ENCODE data around the gene CKS2.

CKS2 gene

DNA sequence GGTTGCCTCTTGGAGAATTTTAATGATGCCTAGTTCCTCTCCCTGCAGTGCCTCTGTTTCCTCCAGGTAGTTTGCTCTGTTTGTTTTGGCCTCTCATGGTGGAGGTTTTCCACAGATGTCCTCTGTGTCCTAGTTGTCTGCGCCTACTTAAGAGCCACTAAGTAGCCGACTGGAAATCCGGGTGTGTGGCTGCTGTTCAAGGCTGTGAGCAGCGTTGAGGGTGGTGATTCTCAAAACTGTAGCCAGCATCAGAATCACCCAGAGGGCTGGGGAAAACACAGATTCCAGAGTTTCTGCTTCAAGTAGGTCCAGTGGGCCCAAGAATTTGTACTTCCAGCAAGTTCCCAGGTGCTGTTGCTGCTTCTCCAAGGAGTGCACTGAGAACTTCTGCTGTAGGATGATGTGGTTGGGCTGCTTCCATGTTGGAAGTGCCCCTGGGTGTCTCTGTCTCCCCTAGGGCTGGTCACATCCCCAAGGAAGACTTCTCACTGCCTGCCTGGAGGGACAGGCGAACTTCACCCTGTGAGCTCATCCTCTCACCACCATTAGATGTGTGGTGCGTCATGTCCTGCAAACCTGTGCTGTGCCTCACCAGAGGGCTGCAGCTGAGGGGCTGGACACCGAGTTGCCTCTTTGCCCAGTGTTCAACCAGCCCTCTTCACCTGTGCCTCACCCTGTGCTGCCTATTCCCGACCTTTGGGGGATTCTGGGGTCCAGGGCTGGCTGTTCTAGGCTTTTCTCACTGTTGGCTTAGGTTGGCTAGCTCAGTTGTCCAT lies 42.1 kb downstream of the CKS2 start:
- no peak for DNase-seq (ENCODE audit: extremely low read depth, insufficient read length)
- H3K27me3 ChIP-seq (replicated peaks; ENCODE audit: control insufficient read depth, insufficient read depth, low read length): no peaks in the 10 kb centered on the region
- H3K36me3 ChIP-seq (ENCODE audit: control insufficient read depth, insufficient read depth, low read length): peaks cover 45% of the 10 kb centered on the region
- TF ChIP-seq, protein P1, sequence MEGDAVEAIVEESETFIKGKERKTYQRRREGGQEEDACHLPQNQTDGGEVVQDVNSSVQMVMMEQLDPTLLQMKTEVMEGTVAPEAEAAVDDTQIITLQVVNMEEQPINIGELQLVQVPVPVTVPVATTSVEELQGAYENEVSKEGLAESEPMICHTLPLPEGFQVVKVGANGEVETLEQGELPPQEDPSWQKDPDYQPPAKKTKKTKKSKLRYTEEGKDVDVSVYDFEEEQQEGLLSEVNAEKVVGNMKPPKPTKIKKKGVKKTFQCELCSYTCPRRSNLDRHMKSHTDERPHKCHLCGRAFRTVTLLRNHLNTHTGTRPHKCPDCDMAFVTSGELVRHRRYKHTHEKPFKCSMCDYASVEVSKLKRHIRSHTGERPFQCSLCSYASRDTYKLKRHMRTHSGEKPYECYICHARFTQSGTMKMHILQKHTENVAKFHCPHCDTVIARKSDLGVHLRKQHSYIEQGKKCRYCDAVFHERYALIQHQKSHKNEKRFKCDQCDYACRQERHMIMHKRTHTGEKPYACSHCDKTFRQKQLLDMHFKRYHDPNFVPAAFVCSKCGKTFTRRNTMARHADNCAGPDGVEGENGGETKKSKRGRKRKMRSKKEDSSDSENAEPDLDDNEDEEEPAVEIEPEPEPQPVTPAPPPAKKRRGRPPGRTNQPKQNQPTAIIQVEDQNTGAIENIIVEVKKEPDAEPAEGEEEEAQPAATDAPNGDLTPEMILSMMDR (IDR thresholded peaks at IDR 0.05; ENCODE audit: insufficient read depth, low read length, poor library complexity, severe bottlenecking): no peak
- no peak overlapping the region for H3K4me3 ChIP-seq (replicated peaks; ENCODE audit: low read depth, low read length)

DNA sequence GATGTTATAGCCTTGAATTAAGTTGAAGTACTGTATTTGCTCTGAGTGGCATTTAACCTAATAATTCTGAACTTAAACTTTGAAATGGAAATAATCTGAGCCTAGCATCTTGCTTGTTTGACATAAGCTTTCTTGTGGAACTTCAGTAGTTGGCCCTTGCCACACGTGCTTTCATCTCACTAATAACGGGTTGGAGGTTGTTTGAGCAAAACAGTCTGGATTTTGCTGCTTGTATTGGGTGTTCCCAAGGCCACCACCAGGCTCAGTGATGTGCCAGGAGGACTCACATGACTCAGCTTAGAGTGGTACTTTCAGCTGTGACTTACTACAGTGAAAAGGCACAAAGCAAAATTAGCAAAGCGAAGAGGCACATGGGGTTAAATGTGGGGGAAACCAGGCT lies 43.0 kb downstream of the CKS2 start:
- no peak for DNase-seq (ENCODE audit: extremely low read depth, insufficient read length)
- H3K27me3 ChIP-seq (replicated peaks; ENCODE audit: control insufficient read depth, insufficient read depth, low read length): no peaks in the 10 kb centered on the region
- H3K4me3 ChIP-seq (replicated peaks; ENCODE audit: low read depth, low read length): no peak overlapping the region
- H3K36me3 ChIP-seq (ENCODE audit: control insufficient read depth, insufficient read depth, low read length): peaks cover 48% of the 10 kb centered on the region
- TF ChIP-seq, protein P1 (IDR thresholded peaks at IDR 0.05; ENCODE audit: insufficient read depth, low read length, poor library complexity, severe bottlenecking): no peak

DNA sequence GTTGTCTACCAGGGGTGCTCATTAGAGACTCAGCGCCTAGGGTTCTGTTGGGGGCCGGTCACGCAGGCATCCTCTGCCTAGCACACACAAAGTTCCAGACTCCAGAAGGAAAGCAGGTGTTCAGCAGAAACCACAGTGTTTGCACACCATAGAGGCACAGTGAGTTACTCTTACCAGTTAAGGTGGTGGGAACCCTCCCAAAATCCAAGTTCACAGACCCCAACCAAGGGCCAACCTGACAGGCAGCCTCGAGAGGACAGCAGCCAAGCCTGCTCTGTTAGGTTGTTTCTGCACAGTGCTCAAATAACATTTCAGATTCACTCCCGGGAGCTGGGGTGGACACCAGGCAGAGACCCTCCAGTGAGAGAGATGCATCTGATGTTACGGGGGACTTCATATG lies 43.5 kb downstream of the CKS2 start:
- Histone ChIP-seq H3K4me3 (replicated peaks; ENCODE audit: low read depth, low read length) (no peak overlapping the region), H3K36me3 (ENCODE audit: control insufficient read depth, insufficient read depth, low read length) (peaks cover 49% of the 10 kb centered on the region), H3K27me3 (replicated peaks; ENCODE audit: control insufficient read depth, insufficient read depth, low read length) (no peaks in the 10 kb centered on the region)
- no peak for DNase-seq (ENCODE audit: extremely low read depth, insufficient read length)
- TF ChIP-seq, protein P1 (IDR thresholded peaks at IDR 0.05; ENCODE audit: insufficient read depth, low read length, poor library complexity, severe bottlenecking): no peak

DNA sequence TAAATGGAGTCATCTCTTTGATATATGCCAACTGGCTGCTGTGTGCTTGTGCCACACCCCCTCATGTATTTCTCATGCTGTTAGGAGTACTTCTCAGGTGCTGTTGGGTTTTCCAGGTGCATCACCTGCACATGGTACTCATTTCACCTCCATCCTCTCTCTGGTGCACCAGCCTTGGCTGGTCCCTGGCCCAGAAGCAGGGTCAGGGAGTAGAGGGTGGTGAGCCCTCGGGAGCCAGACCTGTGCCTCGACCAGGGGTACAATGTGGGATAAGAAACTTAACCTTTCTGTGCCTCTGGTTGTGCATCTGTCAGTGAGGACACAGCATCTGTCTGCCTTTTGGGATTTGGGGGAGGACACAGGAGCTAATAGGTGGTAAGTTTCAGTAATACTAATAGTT lies 45.8 kb downstream of the CKS2 start:
- TF ChIP-seq, protein P1 (IDR thresholded peaks at IDR 0.05; ENCODE audit: insufficient read depth, low read length, poor library complexity, severe bottlenecking): no peak
- no peak for DNase-seq (ENCODE audit: extremely low read depth, insufficient read length)
- Histone ChIP-seq H3K27me3 (replicated peaks; ENCODE audit: control insufficient read depth, insufficient read depth, low read length) (no peaks in the 10 kb centered on the region), H3K4me3 (replicated peaks; ENCODE audit: low read depth, low read length) (no peak overlapping the region), H3K36me3 (ENCODE audit: control insufficient read depth, insufficient read depth, low read length) (peaks cover 43% of the 10 kb centered on the region)

DNA sequence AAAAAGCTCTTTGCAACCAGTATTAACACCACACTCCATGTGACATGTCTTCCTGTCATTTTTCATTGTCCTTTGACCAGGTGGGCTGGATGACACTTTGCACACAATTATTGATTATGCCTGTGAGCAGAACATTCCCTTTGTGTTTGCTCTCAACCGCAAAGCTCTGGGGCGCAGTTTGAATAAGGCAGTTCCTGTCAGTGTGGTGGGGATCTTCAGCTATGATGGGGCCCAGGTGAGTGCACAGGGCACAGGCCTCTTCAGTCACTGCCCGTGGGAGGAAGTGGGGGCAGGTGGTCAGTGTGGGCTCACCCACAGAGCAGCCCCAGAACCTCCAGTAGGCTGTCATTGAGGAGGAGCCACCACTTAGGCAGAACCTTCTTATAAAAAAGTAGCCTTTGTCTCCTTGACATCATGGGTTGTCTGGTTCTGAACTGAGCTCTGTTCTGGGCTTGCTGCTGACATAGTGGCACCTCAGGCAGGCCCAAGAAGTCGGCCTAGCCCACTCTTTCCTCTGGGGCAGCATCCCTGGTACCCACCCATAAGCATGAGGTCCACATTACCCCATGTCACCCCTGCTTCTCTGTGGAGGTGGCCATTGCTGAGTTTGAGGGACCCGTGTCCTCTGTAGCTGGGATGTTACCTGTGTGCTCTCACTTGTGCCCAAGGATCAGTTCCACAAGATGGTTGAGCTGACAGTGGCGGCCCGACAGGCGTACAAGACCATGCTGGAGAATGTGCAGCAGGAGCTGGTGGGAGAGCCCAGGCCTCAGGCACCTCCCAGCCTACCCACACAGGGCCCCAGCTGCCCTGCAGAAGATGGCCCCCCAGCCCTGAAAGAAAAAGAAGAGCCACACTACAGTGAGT lies 46.6 kb downstream of the CKS2 start:
- no peaks in the 10 kb centered on the region for H3K27me3 ChIP-seq (replicated peaks; ENCODE audit: control insufficient read depth, insufficient read depth, low read length)
- TF ChIP-seq, protein P1 (IDR thresholded peaks at IDR 0.05; ENCODE audit: insufficient read depth, low read length, poor library complexity, severe bottlenecking): no peak
- H3K36me3 ChIP-seq (ENCODE audit: control insufficient read depth, insufficient read depth, low read length): peaks cover 43% of the 10 kb centered on the region
- DNase-seq (ENCODE audit: extremely low read depth, insufficient read length): no peak
- no peak overlapping the region for H3K4me3 ChIP-seq (replicated peaks; ENCODE audit: low read depth, low read length)

Measured in GM06990 (cell line).